ENCODE results near the gene CTSK. TPM values are rescaled to one million over a fixed set of nuclear protein-coding genes. Genes with fewer than 3 reads are reported as not detected.
"Not testable (repeated sequence)": the region's sequence is repeated elsewhere in the genome, so short reads cannot be mapped to it uniquely, and the experiment has no call there.

Gene CTSK
- total and polyA plus RNA-seq, 7 experiments from 2014 or later: 0.31 to 13.7 (median 6.8) TPM

DNA sequence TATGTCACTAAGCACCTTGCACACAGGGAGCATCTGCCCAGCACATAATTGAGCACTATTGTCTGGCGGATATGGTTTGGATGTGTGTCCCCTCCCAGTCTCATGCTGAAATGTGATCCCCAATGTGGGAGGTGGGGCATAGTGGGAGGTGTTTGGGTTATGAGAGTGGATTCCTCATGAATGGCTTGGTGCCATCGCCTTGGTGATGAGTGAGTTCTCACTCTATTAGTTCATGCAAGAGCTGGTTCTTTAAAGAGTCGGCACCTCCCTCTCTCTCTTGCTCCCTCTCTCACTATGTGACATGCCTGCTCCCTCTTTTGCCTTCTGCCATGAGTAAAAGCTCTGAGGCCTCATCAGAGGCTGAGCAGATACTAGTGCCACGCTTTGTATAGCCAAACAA is 9.5 kb downstream of the CTSK start:
- H3K4me3 Mint-ChIP-seq: no peak overlapping the region
- ATAC-seq (no peak), DNase-seq (no peak)
- Histone ChIP-seq H3K4me3 (ENCODE audit: low read length) (no peak overlapping the region), H3K9me3 (ENCODE audit: control insufficient read depth in 2 of 3, low read length in 3 of 3) (no peaks in the 10 kb centered on the region), H3K36me3 (ENCODE audit: control insufficient read depth in 2 of 3, insufficient read depth in 3 of 3, low read length in 3 of 3) (peaks cover 0 to 32% (median 4%) of the 10 kb centered on the region in 3 experiments), H3K4me1 (ENCODE audit: control insufficient read depth in 2 of 2, insufficient read depth in 2 of 2, low read length in 2 of 2) (no peaks in the 10 kb centered on the region), H3K27ac (ENCODE audit: low read depth, low read length) (no peak overlapping the region), H3K27me3 (ENCODE audit: control insufficient read depth in 2 of 2, insufficient read depth in 2 of 2, low read length in 2 of 2) (no peaks in the 10 kb centered on the region)
- ChIA-PET POLR2A (no interaction called here), CTCF (no interaction called here)
- H3K9me3 Mint-ChIP-seq: no peaks in the 10 kb centered on the region
- no peaks in the 10 kb centered on the region for H3K4me1 Mint-ChIP-seq
- H3K27ac Mint-ChIP-seq: peak overlapping the region in 1 of 9 donors; percentile 1
- H3K27me3 Mint-ChIP-seq: no peaks in the 10 kb centered on the region
- H3K36me3 Mint-ChIP-seq: peaks cover 9 to 37% (median 15%) of the 10 kb centered on the region in 5 donors
- intact Hi-C loops (cut with micrococcal nuclease): no loop called here

DNA sequence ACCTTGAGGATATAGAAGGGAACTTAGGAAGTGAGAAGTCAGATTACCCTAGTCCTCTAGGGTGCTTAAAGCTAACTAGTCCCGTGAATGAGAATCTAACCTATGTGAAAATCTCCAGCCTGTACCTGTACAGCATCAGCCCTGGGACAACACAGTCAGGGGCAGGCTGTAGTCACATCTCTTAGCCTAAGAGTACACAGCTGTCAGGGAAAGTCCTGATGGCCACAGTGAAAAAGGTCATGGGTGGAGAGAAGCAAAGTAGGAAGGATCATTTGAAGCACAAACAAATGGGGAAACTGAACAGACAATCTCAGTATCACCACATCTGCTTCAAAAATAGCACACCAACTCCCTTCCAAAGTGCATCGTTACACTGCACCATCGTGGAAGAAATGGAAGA is 11.7 kb downstream of the CTSK start:
- Mint-ChIP-seq H3K27me3 (no peaks in the 10 kb centered on the region), H3K27ac (no peak overlapping the region), H3K36me3 (peaks cover 9 to 33% (median 13%) of the 10 kb centered on the region in 5 donors), H3K4me1 (peaks cover 0 to 2% (median 0%) of the 10 kb centered on the region in 7 donors), H3K9me3 (peaks cover 0 to 1% (median 0%) of the 10 kb centered on the region in 11 donors), H3K4me3 (no peak overlapping the region)
- no peaks in the 10 kb centered on the region for H3K4me1 ChIP-seq (ENCODE audit: control insufficient read depth in 2 of 2, insufficient read depth in 2 of 2, low read length in 2 of 2)
- H3K4me3 ChIP-seq (ENCODE audit: low read length): no peak overlapping the region
- DNase-seq (no peak), ATAC-seq (no peak)
- ChIA-PET POLR2A (no interaction called here), CTCF (no interaction called here)
- intact Hi-C loops (cut with micrococcal nuclease): no loop called here
- H3K9me3 ChIP-seq (ENCODE audit: control insufficient read depth in 2 of 3, low read length in 3 of 3): no peaks in the 10 kb centered on the region
- peaks cover 0 to 32% (median 4%) of the 10 kb centered on the region in 3 experiments for H3K36me3 ChIP-seq (ENCODE audit: control insufficient read depth in 2 of 3, insufficient read depth in 3 of 3, low read length in 3 of 3)
- H3K27ac ChIP-seq (ENCODE audit: low read depth, low read length): no peak overlapping the region
- H3K27me3 ChIP-seq (ENCODE audit: control insufficient read depth in 2 of 2, insufficient read depth in 2 of 2, low read length in 2 of 2): no peaks in the 10 kb centered on the region

DNA sequence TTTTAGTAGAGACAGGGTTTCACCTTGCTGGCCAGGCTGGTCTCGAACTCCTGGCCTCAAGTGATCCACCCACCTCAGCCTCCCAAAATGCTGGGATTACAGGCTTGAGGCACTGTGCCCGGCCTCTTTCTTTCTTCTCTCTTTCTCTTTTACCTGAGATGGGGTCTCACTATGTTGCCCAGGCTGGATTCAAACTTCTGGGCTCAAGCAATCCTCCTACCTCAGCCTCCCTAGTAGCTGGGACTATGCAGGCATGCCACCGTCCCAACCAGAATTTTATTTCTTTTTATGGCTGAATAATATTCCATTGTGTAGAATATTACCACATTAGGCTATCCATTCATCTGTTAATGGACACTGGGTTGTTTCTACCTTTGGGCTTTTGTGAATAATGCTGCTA is 14.3 kb downstream of the CTSK start:
- H3K4me3 ChIP-seq (ENCODE audit: low read length); intact Hi-C loops (cut with micrococcal nuclease); H3K27me3 Mint-ChIP-seq: not testable (repeated sequence)

DNA sequence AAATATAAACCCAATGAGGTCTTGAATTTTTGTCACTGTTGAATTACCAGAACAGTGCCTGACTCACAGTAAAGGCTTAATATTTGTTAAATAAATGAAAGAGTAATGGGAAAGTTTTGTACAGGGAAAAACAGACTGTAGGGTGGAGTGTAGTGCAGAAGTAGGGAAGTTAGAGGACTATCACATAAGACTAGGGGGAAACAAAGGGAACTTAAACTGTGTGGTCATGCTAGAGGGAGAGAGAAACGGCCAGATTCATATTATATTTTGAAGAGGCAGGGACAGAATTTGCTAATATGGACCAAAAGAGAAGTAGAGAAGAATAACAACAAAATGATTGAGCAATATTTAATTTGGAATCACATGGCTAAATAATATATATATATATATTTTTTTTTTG is 14.8 kb downstream of the CTSK start:
- no peaks in the 10 kb centered on the region for H3K27me3 ChIP-seq (ENCODE audit: control insufficient read depth in 2 of 2, insufficient read depth in 2 of 2, low read length in 2 of 2)
- Mint-ChIP-seq H3K36me3 (peaks cover 6 to 28% (median 13%) of the 10 kb centered on the region in 5 donors), H3K9me3 (peaks cover 0 to 3% (median 0%) of the 10 kb centered on the region in 11 donors), H3K4me1 (peaks cover 0 to 7% (median 0%) of the 10 kb centered on the region in 7 donors), H3K27ac (no peak overlapping the region), H3K4me3 (peak overlapping the region in 1 of 10 donors; percentile 40), H3K27me3 (no peaks in the 10 kb centered on the region)
- H3K4me1 ChIP-seq (ENCODE audit: control insufficient read depth in 2 of 2, insufficient read depth in 2 of 2, low read length in 2 of 2): no peaks in the 10 kb centered on the region
- peaks cover 0 to 18% (median 0%) of the 10 kb centered on the region in 3 experiments for H3K36me3 ChIP-seq (ENCODE audit: control insufficient read depth in 2 of 3, insufficient read depth in 3 of 3, low read length in 3 of 3)
- CTCF ChIA-PET: no interaction called here
- H3K4me3 ChIP-seq (ENCODE audit: low read length): no peak overlapping the region
- ATAC-seq: peak; percentile 58
- intact Hi-C loops (cut with micrococcal nuclease): no loop called here
- DNase-seq: no peak
- no peak overlapping the region for H3K27ac ChIP-seq (ENCODE audit: low read depth, low read length)
- H3K9me3 ChIP-seq (ENCODE audit: control insufficient read depth in 2 of 3, low read length in 3 of 3): no peaks in the 10 kb centered on the region
- POLR2A ChIA-PET: no interaction called here

More for the DNA sequence above, 14.3 kb downstream of the CTSK start:
- H3K27ac ChIP-seq (ENCODE audit: low read depth, low read length); POLR2A ChIA-PET; H3K9me3 ChIP-seq (ENCODE audit: control insufficient read depth in 2 of 3, low read length in 3 of 3); H3K9me3 Mint-ChIP-seq; H3K4me3 Mint-ChIP-seq; ATAC-seq; H3K4me1 ChIP-seq (ENCODE audit: control insufficient read depth in 2 of 2, insufficient read depth in 2 of 2, low read length in 2 of 2); H3K27me3 ChIP-seq (ENCODE audit: control insufficient read depth in 2 of 2, insufficient read depth in 2 of 2, low read length in 2 of 2); H3K4me1 Mint-ChIP-seq; DNase-seq; CTCF ChIA-PET: not testable (repeated sequence)
- H3K36me3 ChIP-seq (ENCODE audit: control insufficient read depth in 2 of 3, insufficient read depth in 3 of 3, low read length in 3 of 3): peaks cover 0 to 24% (median 0%) of the 10 kb centered on the region in 3 experiments
- Mint-ChIP-seq H3K36me3 (peaks cover 8 to 33% (median 13%) of the 10 kb centered on the region in 5 donors), H3K27ac (peak overlapping the region in 1 of 9 donors; percentile 34)

DNA sequence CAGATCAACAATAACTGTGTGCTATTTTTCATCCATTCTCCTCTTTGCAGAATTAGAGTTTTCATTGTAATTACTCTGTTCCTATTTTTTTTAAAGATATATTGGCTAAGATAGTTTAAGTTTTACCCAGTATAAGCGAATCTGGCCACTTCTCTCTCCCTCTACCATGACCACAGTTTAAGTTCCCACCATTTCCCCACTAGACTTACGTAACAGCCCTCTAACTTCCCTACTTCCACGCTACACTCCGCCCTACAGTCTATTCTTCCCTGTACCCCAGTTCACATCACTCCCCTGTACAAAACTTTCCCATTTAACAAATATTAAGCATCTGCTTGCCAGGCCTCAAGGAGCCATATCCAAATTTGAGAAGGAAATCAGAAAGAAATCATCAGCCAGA is 16.5 kb downstream of the CTSK start:
- Mint-ChIP-seq H3K27ac (no peak overlapping the region), H3K4me1 (peaks cover 0 to 7% (median 0%) of the 10 kb centered on the region in 7 donors), H3K9me3 (peaks cover 0 to 3% (median 0%) of the 10 kb centered on the region in 11 donors), H3K4me3 (no peak overlapping the region), H3K36me3 (peaks cover 0 to 18% (median 8%) of the 10 kb centered on the region in 5 donors), H3K27me3 (peaks cover 0 to 2% (median 0%) of the 10 kb centered on the region in 5 donors)
- H3K27me3 ChIP-seq (ENCODE audit: control insufficient read depth in 2 of 2, insufficient read depth in 2 of 2, low read length in 2 of 2): no peaks in the 10 kb centered on the region
- no peaks in the 10 kb centered on the region for H3K9me3 ChIP-seq (ENCODE audit: control insufficient read depth in 2 of 3, low read length in 3 of 3)
- H3K36me3 ChIP-seq (ENCODE audit: control insufficient read depth in 2 of 3, insufficient read depth in 3 of 3, low read length in 3 of 3): peaks cover 0 to 4% (median 0%) of the 10 kb centered on the region in 3 experiments
- no peak overlapping the region for H3K4me3 ChIP-seq (ENCODE audit: low read length)
- CTCF ChIA-PET: no interaction called here
- no peaks in the 10 kb centered on the region for H3K4me1 ChIP-seq (ENCODE audit: control insufficient read depth in 2 of 2, insufficient read depth in 2 of 2, low read length in 2 of 2)
- intact Hi-C loops (cut with micrococcal nuclease): no loop called here
- POLR2A ChIA-PET: no interaction called here
- DNase-seq (no peak), ATAC-seq (peak; percentile 64)
- H3K27ac ChIP-seq (ENCODE audit: low read depth, low read length): no peak overlapping the region

DNA sequence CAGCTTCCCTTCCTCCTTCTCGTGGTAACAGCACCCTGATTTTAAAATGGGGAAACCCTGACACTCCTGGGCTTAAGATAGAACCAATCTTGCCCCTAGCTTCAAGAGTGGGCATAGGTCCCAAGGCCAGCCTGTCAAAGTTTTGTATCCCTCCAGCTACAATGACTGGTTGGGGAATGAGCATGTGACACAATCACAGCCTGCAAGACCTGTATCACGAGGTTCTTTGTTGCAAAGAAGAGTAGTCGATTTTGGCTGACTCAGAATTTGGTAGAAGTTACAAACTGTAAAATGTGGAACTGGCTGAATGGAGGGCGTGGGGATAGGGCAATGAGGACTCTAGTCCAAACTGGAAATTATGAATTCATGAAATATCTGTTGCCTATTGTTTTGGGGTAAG is 18.7 kb downstream of the CTSK start:
- H3K27ac ChIP-seq (ENCODE audit: low read depth, low read length): no peak overlapping the region
- Mint-ChIP-seq H3K36me3 (peaks cover 0 to 6% (median 4%) of the 10 kb centered on the region in 5 donors), H3K4me3 (no peak overlapping the region), H3K9me3 (peaks cover 0 to 3% (median 0%) of the 10 kb centered on the region in 11 donors), H3K4me1 (peaks cover 0 to 7% (median 0%) of the 10 kb centered on the region in 7 donors), H3K27me3 (peaks cover 0 to 2% (median 0%) of the 10 kb centered on the region in 5 donors), H3K27ac (no peak overlapping the region)
- ATAC-seq (peak; percentile 65), DNase-seq (no peak)
- H3K27me3 ChIP-seq (ENCODE audit: control insufficient read depth in 2 of 2, insufficient read depth in 2 of 2, low read length in 2 of 2): no peaks in the 10 kb centered on the region
- no peaks in the 10 kb centered on the region for H3K9me3 ChIP-seq (ENCODE audit: control insufficient read depth in 2 of 3, low read length in 3 of 3)
- CTCF ChIA-PET: interaction anchor here (0.6 kb wide), 1 partner anchor 321 kb away, joined by 3 read pairs; no protein-coding TSS in a partner anchor
- no peaks in the 10 kb centered on the region for H3K4me1 ChIP-seq (ENCODE audit: control insufficient read depth in 2 of 2, insufficient read depth in 2 of 2, low read length in 2 of 2)
- intact Hi-C loops (cut with micrococcal nuclease): no loop called here
- H3K36me3 ChIP-seq (ENCODE audit: control insufficient read depth in 2 of 3, insufficient read depth in 3 of 3, low read length in 3 of 3): no peaks in the 10 kb centered on the region
- POLR2A ChIA-PET: interaction anchor here (0.6 kb wide), 2 partner anchors 23 to 42 kb away, joined by 3 to 4 read pairs; no protein-coding TSS in a partner anchor
- H3K4me3 ChIP-seq (ENCODE audit: low read length): no peak overlapping the region

DNA sequence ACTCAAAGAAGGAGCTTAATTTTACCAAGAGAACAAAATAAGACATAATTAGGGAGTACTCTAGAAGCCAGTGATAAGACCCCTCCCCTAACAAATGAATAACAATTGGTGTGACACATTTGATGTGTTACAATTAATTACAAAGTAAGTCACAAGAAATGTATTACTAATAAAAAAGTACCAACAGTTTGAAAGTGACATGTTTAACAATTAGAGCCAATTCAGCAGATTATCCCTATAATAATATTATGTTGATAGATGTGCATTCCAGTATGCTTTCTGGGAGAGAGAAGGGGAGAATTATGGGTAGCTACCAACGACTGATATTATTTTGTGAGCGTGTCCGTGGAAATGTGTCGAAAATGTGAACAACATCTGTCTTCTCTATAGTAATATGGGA is 19.1 kb downstream of the CTSK start:
- DNase-seq (no peak), ATAC-seq (no peak)
- peaks cover 0 to 7% (median 0%) of the 10 kb centered on the region in 7 donors for H3K4me1 Mint-ChIP-seq
- no peak overlapping the region for H3K27ac ChIP-seq (ENCODE audit: low read depth, low read length)
- H3K4me1 ChIP-seq (ENCODE audit: control insufficient read depth in 2 of 2, insufficient read depth in 2 of 2, low read length in 2 of 2): no peaks in the 10 kb centered on the region
- intact Hi-C loops (cut with micrococcal nuclease): no loop called here
- H3K27ac Mint-ChIP-seq: no peak overlapping the region
- H3K9me3 ChIP-seq (ENCODE audit: control insufficient read depth in 2 of 3, low read length in 3 of 3): no peaks in the 10 kb centered on the region
- CTCF ChIA-PET: interaction anchor here (0.6 to 0.7 kb wide), 2 partner anchors 320 to 372 kb away, joined by 3 read pairs; no protein-coding TSS in a partner anchor
- POLR2A ChIA-PET: interaction anchor here (0.6 kb wide), 2 partner anchors 23 to 41 kb away, joined by 3 to 4 read pairs; no protein-coding TSS in a partner anchor
- peaks cover 0 to 2% (median 0%) of the 10 kb centered on the region in 5 donors for H3K27me3 Mint-ChIP-seq
- H3K9me3 Mint-ChIP-seq: peaks cover 0 to 3% (median 0%) of the 10 kb centered on the region in 11 donors
- H3K4me3 ChIP-seq (ENCODE audit: low read length): no peak overlapping the region
- H3K36me3 ChIP-seq (ENCODE audit: control insufficient read depth in 2 of 3, insufficient read depth in 3 of 3, low read length in 3 of 3): no peaks in the 10 kb centered on the region
- peaks cover 0 to 6% (median 4%) of the 10 kb centered on the region in 5 donors for H3K36me3 Mint-ChIP-seq
- H3K27me3 ChIP-seq (ENCODE audit: control insufficient read depth in 2 of 2, insufficient read depth in 2 of 2, low read length in 2 of 2): no peaks in the 10 kb centered on the region
- no peak overlapping the region for H3K4me3 Mint-ChIP-seq
